GM12865 (cell line): Measurements from ENCODE around the gene DNAAF8.

ENCODE experiments used
- DNase-seq: peaks from one replicate; pipeline ENCODE4 v3.0.0; 2010; ENCODE audit warnings: low read depth
- H3K4me3 ChIP-seq: 2 replicates; pipeline ENCODE4 v1.5.1; 2011; ENCODE audit warnings: mild to moderate bottlenecking, low read depth, low read length, control low read depth
- TF ChIP-seq, protein P1 (sequence below): IDR thresholded peaks from 2 replicates; pipeline ENCODE4 v1.5.1; 2011; ENCODE audit warnings: low read length, control low read depth, low read depth, inconsistent platforms; ENCODE audit not compliant: insufficient read depth; ENCODE audit errors: missing control alignments

DNAAF8 gene

DNA sequence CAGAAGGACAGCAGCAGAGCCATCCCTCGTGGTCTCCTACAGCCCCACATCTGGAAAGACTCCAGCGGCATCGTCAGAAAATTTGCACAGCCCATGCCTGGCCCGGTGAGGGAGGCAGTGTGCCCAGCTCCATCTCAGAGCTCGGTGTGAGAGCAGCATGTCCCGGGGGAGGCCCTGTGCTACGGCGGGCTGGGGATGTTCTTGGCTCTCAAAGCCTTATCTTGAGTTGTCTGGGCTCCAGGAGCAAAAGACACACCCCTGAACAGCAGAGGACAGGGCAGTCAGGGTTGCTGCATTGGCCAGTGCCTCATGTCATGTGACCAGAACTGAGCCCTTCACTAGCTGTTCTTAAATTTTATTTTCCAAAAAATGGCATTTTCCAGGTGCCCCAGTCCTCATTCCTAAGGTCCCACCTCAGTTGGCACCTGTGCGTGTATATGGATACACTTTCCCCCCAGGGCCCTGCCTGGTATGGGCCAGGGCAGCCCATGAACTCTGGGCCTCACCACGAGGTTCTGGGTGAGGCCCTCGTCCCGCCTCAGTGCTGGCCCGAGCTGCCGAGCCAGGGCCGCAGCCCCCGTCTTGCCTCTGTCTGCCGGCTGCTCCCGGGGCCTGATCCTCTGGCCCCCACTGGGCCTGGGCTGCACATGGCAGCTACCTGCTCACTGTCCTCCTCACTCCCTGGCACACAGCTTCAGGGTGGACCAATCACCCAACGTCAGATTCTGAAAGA is 38.0 kb upstream of the DNAAF8 start:
- TF ChIP-seq, protein P1, sequence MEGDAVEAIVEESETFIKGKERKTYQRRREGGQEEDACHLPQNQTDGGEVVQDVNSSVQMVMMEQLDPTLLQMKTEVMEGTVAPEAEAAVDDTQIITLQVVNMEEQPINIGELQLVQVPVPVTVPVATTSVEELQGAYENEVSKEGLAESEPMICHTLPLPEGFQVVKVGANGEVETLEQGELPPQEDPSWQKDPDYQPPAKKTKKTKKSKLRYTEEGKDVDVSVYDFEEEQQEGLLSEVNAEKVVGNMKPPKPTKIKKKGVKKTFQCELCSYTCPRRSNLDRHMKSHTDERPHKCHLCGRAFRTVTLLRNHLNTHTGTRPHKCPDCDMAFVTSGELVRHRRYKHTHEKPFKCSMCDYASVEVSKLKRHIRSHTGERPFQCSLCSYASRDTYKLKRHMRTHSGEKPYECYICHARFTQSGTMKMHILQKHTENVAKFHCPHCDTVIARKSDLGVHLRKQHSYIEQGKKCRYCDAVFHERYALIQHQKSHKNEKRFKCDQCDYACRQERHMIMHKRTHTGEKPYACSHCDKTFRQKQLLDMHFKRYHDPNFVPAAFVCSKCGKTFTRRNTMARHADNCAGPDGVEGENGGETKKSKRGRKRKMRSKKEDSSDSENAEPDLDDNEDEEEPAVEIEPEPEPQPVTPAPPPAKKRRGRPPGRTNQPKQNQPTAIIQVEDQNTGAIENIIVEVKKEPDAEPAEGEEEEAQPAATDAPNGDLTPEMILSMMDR: no peak
- no peak overlapping the region for H3K4me3 ChIP-seq
- DNase-seq: no peak

DNA sequence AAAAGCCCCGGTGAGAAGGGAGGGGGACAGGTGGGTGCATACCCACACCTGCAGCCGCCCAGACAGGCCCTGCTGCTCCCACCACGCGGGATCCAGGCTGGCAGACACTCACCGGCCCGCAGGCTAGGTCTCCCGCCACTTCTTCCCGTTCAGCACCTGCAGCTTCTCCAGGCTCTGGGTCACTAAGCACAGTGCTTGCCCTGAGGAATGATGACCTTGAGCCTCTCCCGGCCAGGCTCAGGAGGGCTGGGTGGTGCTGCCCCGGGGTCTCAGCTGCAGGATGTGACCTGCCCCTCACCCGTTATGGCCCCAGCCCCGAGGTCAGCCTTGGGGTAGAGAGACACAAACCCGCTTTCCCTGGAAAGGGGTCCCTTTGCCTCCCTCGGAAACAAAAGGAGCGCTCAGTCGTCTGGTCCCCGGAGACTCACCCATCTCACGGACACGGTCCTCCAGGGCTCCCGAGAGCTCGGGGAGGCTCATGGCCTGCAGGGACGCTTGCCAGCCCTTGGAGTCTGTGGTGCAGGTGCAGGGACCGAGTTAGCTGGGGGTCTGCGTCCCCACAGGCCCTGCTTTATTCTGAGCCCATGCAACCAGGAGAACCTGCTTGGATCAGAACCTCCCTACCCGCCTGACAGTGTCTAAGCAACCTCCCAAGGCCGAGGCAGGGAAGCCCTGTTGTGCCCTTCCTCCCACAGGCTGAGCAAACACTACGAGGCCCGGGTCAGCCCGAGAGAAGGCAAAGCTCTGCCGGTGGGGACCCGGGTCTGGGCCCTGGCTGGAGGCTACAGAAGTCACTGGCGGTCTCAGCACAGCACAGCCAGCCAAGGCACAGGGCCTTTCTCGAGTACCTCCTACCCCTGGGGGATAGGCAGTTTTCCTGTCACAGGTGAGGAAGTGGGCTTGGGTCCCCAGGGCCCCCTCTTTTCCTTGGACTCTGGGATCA is 37.2 kb upstream of the DNAAF8 start:
- H3K4me3 ChIP-seq: no peak overlapping the region
- TF ChIP-seq, protein P1: no peak
- no peak for DNase-seq

DNA sequence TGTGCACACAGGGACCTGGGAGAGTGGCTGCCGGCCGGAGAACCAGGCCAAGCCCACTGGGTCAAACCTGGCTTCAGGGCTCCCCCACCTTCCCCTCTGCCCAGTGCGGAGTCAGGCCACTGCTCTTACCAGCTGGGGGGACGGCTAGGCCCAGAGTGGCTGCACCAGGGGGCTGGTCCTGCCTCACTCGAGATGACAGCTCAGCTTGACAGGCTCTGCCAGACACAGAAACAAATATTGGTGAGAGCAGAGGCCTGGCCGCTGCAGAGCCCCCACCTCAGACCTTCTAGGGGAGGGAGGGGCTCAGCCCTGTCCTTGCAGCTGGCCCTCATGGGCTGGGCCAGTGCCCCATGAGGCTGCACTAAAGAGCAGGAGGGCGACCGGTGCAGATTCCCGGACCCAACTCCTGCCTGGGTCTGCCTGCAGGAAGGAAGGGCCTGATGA is 36.5 kb upstream of the DNAAF8 start:
- DNase-seq: no peak
- TF ChIP-seq, protein P1: no peak
- no peak overlapping the region for H3K4me3 ChIP-seq

DNA sequence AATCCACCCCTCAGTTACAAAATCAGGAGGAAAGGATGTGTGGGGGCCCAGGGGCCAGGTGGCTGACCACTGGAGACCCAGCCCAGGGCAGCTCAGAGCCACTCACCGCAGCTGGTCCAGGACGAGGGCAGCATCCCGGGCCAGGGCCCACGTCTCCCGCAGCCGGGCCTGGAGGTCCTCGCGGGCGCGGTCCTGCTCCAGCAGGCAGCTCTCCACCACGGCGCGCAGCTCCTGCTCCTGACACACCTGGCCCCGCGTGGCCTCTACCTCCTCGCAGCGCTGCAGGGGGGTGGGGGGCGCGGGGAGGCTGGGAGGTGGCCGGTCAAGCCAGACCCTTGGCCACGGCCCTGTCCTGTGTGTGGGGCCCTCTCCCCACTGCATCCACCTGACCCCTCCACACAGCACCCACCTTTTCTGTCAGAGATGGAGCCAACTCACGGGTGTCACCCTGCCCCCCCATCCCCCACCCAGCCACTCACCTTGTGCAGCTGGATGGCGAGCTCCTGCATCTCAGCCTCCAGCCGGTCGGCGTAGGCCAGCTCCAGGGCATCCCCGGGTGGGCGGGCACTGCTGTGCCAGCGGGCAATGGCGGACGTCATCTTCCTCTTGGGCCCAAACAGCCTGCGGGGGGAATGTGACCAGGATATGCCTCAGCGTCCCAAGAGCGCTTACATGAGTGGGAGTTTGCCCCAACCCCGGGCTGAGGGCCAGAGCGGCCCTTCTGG is 35.9 kb upstream of the DNAAF8 start:
- TF ChIP-seq, protein P1: no peak

DNA sequence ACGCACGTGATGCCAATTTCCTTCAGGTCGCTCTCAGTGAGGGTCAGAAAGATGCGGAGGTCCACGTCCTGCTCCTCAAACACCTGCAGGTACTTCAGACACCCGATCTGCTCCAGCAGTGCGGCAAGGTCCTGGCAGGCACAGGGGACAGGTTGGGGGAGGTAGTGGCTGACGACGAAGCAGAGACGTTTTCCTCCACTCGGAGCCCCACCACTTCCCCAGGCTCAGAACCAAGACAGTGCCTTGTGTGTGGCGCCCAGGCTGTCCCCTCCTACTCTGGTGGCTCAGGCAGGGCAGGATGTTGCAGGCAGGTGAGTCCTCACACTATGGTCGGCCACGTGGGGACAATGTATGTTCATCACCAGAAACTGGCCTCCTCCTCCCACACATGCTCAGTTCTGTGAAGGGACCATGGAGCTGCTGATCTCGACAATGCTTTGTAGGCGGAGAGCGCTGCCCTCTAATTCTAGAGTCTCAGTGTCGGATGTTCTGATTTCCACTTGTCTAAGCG is 35.2 kb upstream of the DNAAF8 start:
- H3K4me3 ChIP-seq: no peak overlapping the region
- DNase-seq: no peak
- TF ChIP-seq, protein P1: no peak

More for the DNA sequence above, 35.9 kb upstream of the DNAAF8 start:
- no peak for DNase-seq
- H3K4me3 ChIP-seq: no peak overlapping the region

DNA sequence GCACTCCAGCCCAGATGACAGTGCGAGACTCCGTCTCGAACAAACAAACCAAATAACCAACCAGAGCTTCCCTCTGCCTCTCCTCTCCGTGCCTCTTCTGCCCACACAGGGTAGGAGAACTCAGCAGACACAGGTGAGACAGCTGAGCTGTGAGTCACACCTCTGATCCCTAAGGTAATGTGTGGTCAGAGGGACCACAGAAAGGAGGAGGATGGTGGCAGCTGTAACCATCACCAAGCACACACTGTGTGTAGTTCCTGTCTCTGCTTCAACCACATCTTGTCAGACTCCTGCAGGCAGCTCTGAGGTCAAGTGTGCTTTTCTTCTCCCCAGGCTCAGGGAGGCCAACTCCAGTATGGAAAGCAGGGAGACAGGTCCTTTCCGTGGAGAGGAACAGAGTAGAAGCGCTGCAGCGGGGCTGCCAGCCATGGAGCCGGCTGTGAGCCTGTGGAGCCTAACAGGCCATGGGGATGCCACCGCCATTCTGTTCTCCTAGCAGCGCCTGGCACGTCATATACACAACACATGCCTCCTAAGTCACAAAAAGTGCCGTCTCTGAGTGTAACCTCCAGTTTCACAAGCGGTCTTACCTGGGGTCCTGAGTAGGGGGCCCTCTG is 33.8 kb upstream of the DNAAF8 start:
- TF ChIP-seq, protein P1: no peak
- no peak overlapping the region for H3K4me3 ChIP-seq
- DNase-seq: no peak
